ENCODE measurements around the gene ROBO4. TPM values are rescaled to one million over a fixed set of nuclear protein-coding genes. Genes with fewer than 3 reads are reported as not detected.

ROBO4 gene
- total and polyA plus RNA-seq, 2 of the 13 experiments (the other 11 are each of a cell fraction or from before 2014, with no cell fraction given): 0.07 to 1.1 TPM

DNA sequence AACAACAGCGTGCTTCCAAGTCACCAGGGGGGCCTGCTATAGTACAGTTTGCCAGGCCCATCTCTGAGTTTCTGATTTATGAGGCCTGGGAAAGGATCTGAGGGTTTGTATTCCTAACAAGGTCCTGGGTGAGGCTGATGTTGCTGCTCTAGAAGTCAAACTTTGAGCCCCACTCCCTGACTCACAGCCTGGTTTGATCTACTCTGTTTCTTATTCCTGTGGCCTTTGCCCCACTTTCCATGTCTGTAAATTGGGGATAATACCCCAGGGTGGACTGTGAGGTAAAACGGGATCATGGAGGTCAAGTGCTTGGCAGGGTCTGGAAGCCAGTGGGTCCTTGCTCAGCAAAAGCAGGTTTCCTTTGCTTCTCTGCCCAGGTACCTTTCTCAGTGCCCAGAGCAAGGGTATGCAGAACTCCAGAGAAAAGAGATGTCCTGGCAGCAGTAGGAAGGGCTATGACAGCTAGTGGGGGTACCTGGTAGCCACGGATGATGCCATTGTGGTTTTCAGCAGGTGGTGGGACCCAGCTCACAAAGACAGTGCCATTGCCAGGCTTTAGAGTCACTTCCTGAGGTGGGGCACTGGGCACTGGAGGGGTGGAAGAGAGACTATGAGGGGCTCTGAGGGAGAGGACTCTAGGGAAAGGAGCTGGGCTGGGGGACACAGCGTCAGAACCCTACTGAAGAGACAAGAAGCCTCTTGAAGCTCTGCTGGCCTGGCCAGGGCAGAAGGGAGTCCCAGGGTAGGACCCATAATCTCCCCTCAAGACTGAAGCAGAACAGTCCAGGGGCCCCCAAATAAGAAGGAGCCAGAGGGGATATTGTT is 2.8 kb downstream of the ROBO4 start (continued):
- TF ChIP-seq, protein P1, sequence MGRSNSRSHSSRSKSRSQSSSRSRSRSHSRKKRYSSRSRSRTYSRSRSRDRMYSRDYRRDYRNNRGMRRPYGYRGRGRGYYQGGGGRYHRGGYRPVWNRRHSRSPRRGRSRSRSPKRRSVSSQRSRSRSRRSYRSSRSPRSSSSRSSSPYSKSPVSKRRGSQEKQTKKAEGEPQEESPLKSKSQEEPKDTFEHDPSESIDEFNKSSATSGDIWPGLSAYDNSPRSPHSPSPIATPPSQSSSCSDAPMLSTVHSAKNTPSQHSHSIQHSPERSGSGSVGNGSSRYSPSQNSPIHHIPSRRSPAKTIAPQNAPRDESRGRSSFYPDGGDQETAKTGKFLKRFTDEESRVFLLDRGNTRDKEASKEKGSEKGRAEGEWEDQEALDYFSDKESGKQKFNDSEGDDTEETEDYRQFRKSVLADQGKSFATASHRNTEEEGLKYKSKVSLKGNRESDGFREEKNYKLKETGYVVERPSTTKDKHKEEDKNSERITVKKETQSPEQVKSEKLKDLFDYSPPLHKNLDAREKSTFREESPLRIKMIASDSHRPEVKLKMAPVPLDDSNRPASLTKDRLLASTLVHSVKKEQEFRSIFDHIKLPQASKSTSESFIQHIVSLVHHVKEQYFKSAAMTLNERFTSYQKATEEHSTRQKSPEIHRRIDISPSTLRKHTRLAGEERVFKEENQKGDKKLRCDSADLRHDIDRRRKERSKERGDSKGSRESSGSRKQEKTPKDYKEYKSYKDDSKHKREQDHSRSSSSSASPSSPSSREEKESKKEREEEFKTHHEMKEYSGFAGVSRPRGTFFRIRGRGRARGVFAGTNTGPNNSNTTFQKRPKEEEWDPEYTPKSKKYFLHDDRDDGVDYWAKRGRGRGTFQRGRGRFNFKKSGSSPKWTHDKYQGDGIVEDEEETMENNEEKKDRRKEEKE (IDR thresholded peaks at IDR 0.05): no peak

DNA sequence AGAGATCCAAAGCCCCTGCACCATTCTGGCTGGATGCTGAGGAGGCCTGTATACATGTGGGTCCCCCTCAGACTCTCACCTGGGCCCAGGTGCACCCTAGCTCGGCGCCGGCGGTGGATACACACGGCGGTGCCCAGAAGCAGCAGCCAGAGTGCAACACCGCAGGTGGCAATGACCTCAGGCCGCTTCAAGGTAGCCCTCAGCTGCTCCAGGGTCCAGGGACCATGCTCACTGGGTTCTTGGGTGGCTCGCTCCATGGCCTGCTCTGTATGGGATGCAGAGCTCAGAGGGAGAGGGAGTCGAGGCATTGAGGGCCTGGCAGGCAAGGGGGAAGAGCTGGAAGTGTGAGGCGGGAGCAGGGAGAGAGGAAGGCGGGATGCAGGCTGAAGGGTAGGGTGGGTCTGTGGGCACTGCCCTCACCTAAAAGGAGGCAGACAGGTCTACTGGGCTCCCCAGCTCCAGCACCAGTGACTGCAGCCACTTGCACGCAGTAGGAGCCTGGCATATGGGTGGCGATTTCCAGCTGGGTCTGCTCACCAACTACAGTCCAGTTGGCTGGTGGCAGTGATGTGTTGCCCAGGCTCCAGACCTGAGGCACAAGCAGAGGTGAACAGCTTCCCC is 3.8 kb downstream of the ROBO4 start:
- ATAC-seq (no peak), DNase-seq (ENCODE audit: low spot score) (no peak), FAIRE-seq (no peak)
- Histone ChIP-seq H3K4me3 (replicated peaks in 1 of 3; ENCODE audit: insufficient read depth in 1 of 3, low read depth in 2 of 3, low read length in 3 of 3) (no peak overlapping the region), H3K9me3 (ENCODE audit: low read length) (no peaks in the 10 kb centered on the region), H3K36me3 (replicated peaks in 1 of 2; ENCODE audit: control insufficient read depth in 1 of 2, insufficient read depth in 2 of 2, low read length in 2 of 2) (no peaks in the 10 kb centered on the region), H3K4me1 (ENCODE audit: insufficient read depth, low read length) (peaks cover 46% of the 10 kb centered on the region), H3K27ac (ENCODE audit: extremely low read length, insufficient read depth, low read length) (no peak overlapping the region), H3K9ac (ENCODE audit: insufficient read depth, low read depth, low read length) (no peak overlapping the region), H2AFZ (ENCODE audit: low read length) (no peak overlapping the region), H3K27me3 (ENCODE audit: control insufficient read depth in 1 of 2, insufficient read depth in 2 of 2, low read length in 2 of 2) (peaks cover 0 to 48% of the 10 kb centered on the region in 2 experiments; a peak in 4 of 5 replicates), H4K20me1 (ENCODE audit: insufficient read depth, low read length) (no peaks in the 10 kb centered on the region), H3K79me2 (ENCODE audit: insufficient read depth, low read length) (no peaks in the 10 kb centered on the region), H3K4me2 (ENCODE audit: low read depth, low read length) (no peak overlapping the region)
- intact Hi-C loops (cut with micrococcal nuclease; ENCODE audit: unreplicated experiment): no loop called here
- ChIA-PET POLR2A (no interaction called here), CTCF (ENCODE audit: low intra/inter-chr PET ratio, low total read pairs) (no interaction called here)
- BruUV-seq (replicated peaks): no TSS peak
- in situ Hi-C loops (cut with HindIII; ENCODE audit: extremely low pct_ligation_motif_present, low pct_unique_long_range_greater_than_20kb): no loop called here
- 43% methylated on average over 6 of the region's 14 CpGs for WGBS (ENCODE audit: low lambda C conversion rate)
- TF ChIP-seq, protein P2, sequence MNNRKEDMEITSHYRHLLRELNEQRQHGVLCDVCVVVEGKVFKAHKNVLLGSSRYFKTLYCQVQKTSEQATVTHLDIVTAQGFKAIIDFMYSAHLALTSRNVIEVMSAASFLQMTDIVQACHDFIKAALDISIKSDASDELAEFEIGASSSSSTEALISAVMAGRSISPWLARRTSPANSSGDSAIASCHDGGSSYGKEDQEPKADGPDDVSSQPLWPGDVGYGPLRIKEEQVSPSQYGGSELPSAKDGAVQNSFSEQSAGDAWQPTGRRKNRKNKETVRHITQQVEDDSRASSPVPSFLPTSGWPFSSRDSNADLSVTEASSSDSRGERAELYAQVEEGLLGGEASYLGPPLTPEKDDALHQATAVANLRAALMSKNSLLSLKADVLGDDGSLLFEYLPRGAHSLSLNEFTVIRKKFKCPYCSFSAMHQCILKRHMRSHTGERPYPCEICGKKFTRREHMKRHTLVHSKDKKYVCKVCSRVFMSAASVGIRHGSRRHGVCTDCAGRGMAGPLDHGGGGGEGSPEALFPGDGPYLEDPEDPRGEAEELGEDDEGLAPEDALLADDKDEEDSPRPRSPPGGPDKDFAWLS (CRISPR knock-in tag; IDR thresholded peaks at IDR 0.05; ENCODE audit: borderline replicate concordance): no peak
- no peak for TF ChIP-seq ISX (CRISPR knock-in tag; conservative IDR thresholded peaks at IDR 0.05)
- TF ChIP-seq ZNF547 (CRISPR knock-in tag; IDR thresholded peaks at IDR 0.05): no peak
- TF ChIP-seq ZNF335 (CRISPR knock-in tag; IDR thresholded peaks at IDR 0.05): no peak
- TF ChIP-seq FOXJ3 (CRISPR knock-in tag; IDR thresholded peaks at IDR 0.05; ENCODE audit: borderline replicate concordance): no peak
- no peak for TF ChIP-seq ATM (IDR thresholded peaks at IDR 0.05; ENCODE audit: borderline replicate concordance)
- TF ChIP-seq, protein P3, sequence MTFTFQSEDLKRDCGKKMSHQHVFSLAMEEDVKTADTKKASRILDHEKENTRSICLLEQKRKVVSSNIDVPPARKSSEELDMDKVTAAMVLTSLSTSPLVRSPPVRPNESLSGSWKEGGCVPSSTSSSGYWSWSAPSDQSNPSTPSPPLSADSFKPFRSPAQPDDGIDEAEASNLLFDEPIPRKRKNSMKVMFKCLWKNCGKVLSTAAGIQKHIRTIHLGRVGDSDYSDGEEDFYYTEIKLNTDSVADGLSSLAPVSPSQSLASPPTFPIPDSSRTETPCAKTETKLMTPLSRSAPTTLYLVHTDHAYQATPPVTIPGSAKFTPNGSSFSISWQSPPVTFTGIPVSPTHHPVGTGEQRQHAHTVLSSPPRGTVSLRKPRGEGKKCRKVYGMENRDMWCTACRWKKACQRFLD (CRISPR knock-in tag; IDR thresholded peaks at IDR 0.05; ENCODE audit: borderline replicate concordance): no peak
- TF ChIP-seq, protein P4, sequence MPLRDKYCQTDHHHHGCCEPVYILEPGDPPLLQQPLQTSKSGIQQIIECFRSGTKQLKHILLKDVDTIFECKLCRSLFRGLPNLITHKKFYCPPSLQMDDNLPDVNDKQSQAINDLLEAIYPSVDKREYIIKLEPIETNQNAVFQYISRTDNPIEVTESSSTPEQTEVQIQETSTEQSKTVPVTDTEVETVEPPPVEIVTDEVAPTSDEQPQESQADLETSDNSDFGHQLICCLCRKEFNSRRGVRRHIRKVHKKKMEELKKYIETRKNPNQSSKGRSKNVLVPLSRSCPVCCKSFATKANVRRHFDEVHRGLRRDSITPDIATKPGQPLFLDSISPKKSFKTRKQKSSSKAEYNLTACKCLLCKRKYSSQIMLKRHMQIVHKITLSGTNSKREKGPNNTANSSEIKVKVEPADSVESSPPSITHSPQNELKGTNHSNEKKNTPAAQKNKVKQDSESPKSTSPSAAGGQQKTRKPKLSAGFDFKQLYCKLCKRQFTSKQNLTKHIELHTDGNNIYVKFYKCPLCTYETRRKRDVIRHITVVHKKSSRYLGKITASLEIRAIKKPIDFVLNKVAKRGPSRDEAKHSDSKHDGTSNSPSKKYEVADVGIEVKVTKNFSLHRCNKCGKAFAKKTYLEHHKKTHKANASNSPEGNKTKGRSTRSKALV (CRISPR knock-in tag; IDR thresholded peaks at IDR 0.05): no peak
- no peak for TF ChIP-seq SRF (IDR thresholded peaks at IDR 0.05; ENCODE audit: low read depth, low read length)

Measured in HepG2 (cell line).